Caco-2 (cell line): ENCODE results near the gene CECR2. TPM values are rescaled to one million over a fixed set of nuclear protein-coding genes. Genes with fewer than 3 reads are reported as not detected.

Experiments
- BruUV-seq: library from RNA; stranded (reverse); fragments of 400-500 nt; replicated peaks from 2 replicates; lab custom pipeline; 2021; lab: Mats Ljungman, UMichigan
- CTCF ChIA-PET: fragments of 300-600 bp; sonication (Branson Sonifier 250); formaldehyde crosslinking; loops from one replicate; lab custom pipeline; 2022; ENCODE audit warnings: antibody characterized with exemption; lab: Charles Lee
- POLR2A ChIA-PET: fragments of 300-600 bp; sonication (Branson Sonifier 250); formaldehyde crosslinking; loops from one replicate; lab custom pipeline; 2022; ENCODE audit warnings: antibody characterized with exemption; lab: Charles Lee
- DNase-seq, 2 experiments: peaks; one replicate each; pipeline versions ENCODE4 v3.0.0 to v3.0.0-alpha.2; 2020 to 2022
- H3K27me3 ChIP-seq: replicated peaks from 2 replicates; pipeline ENCODE4 v1.6.0; 2011; ENCODE audit warnings: low read length; ENCODE audit not compliant: control insufficient read depth, insufficient read depth
- H3K36me3 ChIP-seq: 2 replicates; pipeline ENCODE4 v1.5.1; 2011; ENCODE audit warnings: low read length; ENCODE audit not compliant: control insufficient read depth, insufficient read depth
- H3K4me1 ChIP-seq: fragments of 250-450 bp; sonication (Bioruptor Pico); 2 replicates; pipeline ENCODE4 v1.5.1; 2020; ENCODE audit warnings: mild to moderate bottlenecking
- H3K4me3 ChIP-seq: 2 replicates; pipeline ENCODE4 v1.5.1; 2011; ENCODE audit warnings: low read depth, mild to moderate bottlenecking, control low read depth, low read length
- H3K9me3 ChIP-seq: fragments of 250-450 bp; sonication (Bioruptor Pico); 2 replicates; pipeline ENCODE4 v1.5.1; 2020; ENCODE audit warnings: mild to moderate bottlenecking, moderate library complexity
- H3K27ac Mint-ChIP-seq: one replicate; pipeline ENCODE4 v1.8.0; 2022; ENCODE audit warnings: mixed read lengths; ENCODE audit not compliant: unreplicated experiment
- H3K27me3 Mint-ChIP-seq: one replicate; pipeline ENCODE4 v1.8.0; 2022; ENCODE audit warnings: mixed read lengths; ENCODE audit not compliant: insufficient read depth, unreplicated experiment
- H3K36me3 Mint-ChIP-seq: one replicate; pipeline ENCODE4 v1.8.0; 2022; ENCODE audit warnings: mild to moderate bottlenecking, mixed read lengths; ENCODE audit not compliant: insufficient read depth, unreplicated experiment
- H3K4me1 Mint-ChIP-seq: one replicate; pipeline ENCODE4 v1.8.0; 2022; ENCODE audit warnings: low read depth, mixed read lengths; ENCODE audit not compliant: unreplicated experiment
- H3K4me3 Mint-ChIP-seq: one replicate; pipeline ENCODE4 v1.8.0; 2022; ENCODE audit warnings: mild to moderate bottlenecking, moderate library complexity, mixed read lengths; ENCODE audit not compliant: unreplicated experiment
- H3K9me3 Mint-ChIP-seq: one replicate; pipeline ENCODE4 v1.8.0; 2022; ENCODE audit warnings: mixed read lengths; ENCODE audit not compliant: unreplicated experiment
- CTCF ChIP-seq, 2 experiments: fragments of 200-600 bp in 1 of 2; IDR thresholded peaks; 1 replicate in 1 of 2; 2 replicates in 1 of 2; pipeline versions ENCODE4 v1.5.1 to v1.8.0; 2011 to 2022; ENCODE audit warnings: antibody characterized with exemption in 1 of 2, control low read depth in 1 of 2, inconsistent platforms in 1 of 2, low read depth in 1 of 2, low read length in 1 of 2, mild to moderate bottlenecking in 1 of 2, moderate library complexity in 1 of 2; ENCODE audit not compliant: insufficient read depth in 1 of 2, severe bottlenecking in 1 of 2, unreplicated experiment in 1 of 2
- intact Hi-C: fragments of 100-400 bp; cut with micrococcal nuclease; formaldehyde crosslinking; loops from one replicate; pipeline ENCODE4 v1.10.0; 2022; ENCODE audit not compliant: unreplicated experiment
- total RNA-seq: library from RNA; stranded (reverse); gene quantifications from 2 replicates; pipeline ENCODE4 v1.2.3, GENCODE V29; 2022

The CECR2 gene
- total RNA-seq, 1 experiment from 2014 or later = 1.1 TPM

DNA sequence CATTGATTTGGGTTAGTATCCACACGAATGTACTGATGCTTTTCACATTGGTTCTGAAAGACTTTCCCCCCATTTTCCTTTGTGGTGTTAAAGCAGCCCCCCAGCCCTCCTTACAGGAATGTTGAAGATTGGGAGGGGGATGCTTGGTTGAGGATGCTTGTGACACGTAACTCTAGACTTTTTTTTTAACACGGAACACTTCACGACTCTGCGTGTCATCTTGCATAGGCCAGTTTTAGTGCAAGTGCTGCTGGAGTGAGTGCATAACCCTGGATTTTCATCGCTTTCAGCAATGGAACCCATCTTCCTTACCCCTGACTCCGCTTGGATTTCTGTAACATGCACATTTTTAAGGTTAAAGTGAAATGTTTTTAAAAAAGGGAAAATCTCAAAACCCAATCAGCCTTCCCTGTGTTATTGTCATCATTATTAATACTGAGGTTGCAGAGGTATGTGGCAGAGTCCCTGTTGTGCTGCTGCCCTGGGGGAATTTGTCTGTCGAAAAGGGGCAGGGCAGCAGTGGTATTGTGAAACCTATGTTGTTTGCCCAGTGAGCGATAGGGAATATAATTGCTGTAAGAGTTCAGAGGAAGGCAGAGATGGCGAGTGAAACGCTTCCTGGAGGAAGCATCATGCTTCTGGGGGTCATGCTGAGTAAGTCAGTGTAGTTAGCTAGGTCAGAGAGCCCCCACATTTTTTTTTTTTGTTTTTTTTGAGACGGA lies 12.1 kb downstream of the CECR2 start:
- Mint-ChIP-seq H3K4me3 (no peak overlapping the region), H3K9me3 (no peaks in the 10 kb centered on the region), H3K27ac (no peak overlapping the region), H3K36me3 (no peaks in the 10 kb centered on the region), H3K27me3 (no peaks in the 10 kb centered on the region), H3K4me1 (peaks cover 9% of the 10 kb centered on the region)
- H3K36me3 ChIP-seq = no peaks in the 10 kb centered on the region
- no TSS peak for BruUV-seq
- ChIA-PET POLR2A (no interaction called here), CTCF (no interaction called here)
- no peaks in the 10 kb centered on the region for H3K4me1 ChIP-seq
- DNase-seq = peak; percentile 54 to 57
- H3K9me3 ChIP-seq = peaks cover 5% of the 10 kb centered on the region; the same call in 1 of the 2 replicates
- no peak overlapping the region for H3K4me3 ChIP-seq
- intact Hi-C loops = no loop called here
- no peaks in the 10 kb centered on the region for H3K27me3 ChIP-seq
- no peak for TF ChIP-seq CTCF (IDR thresholded peaks at IDR 0.05; ENCODE audit: insufficient read depth in 1 of 2, low read depth in 1 of 2, low read length in 1 of 2, severe bottlenecking in 1 of 2, unreplicated experiment in 1 of 2)

- Mint-ChIP-seq H3K27me3 (no peaks in the 10 kb centered on the region), H3K27ac (no peak overlapping the region), H3K9me3 (no peaks in the 10 kb centered on the region), H3K4me1 (peaks cover 9% of the 10 kb centered on the region), H3K4me3 (no peak overlapping the region), H3K36me3 (no peaks in the 10 kb centered on the region)
- TF ChIP-seq CTCF (IDR thresholded peaks at IDR 0.05; ENCODE audit: insufficient read depth in 1 of 2, low read depth in 1 of 2, low read length in 1 of 2, severe bottlenecking in 1 of 2, unreplicated experiment in 1 of 2) = no peak
- Histone ChIP-seq H3K36me3 (no peaks in the 10 kb centered on the region), H3K27me3 (no peaks in the 10 kb centered on the region), H3K9me3 (peaks cover 5% of the 10 kb centered on the region; the same call in 1 of the 2 replicates), H3K4me3 (no peak overlapping the region), H3K4me1 (no peaks in the 10 kb centered on the region)
- DNase-seq = no peak
- CTCF ChIA-PET = no interaction called here
- POLR2A ChIA-PET = no interaction called here
- no TSS peak for BruUV-seq
- intact Hi-C loops = no loop called here
Measured at GRCh38 chr22:17384612-17385330, 15.5 kb downstream of the CECR2 start.

GRCh38 chr22:17387356-17387755 lies 18.1 kb downstream of the CECR2 start:
- H3K36me3 Mint-ChIP-seq = no peaks in the 10 kb centered on the region
- POLR2A ChIA-PET = no interaction called here
- no peaks in the 10 kb centered on the region for H3K9me3 Mint-ChIP-seq
- no peak for TF ChIP-seq CTCF (IDR thresholded peaks at IDR 0.05; ENCODE audit: insufficient read depth in 1 of 2, low read depth in 1 of 2, low read length in 1 of 2, severe bottlenecking in 1 of 2, unreplicated experiment in 1 of 2)
- Histone ChIP-seq H3K36me3 (no peaks in the 10 kb centered on the region), H3K27me3 (no peaks in the 10 kb centered on the region), H3K9me3 (peaks cover 5% of the 10 kb centered on the region; the same call in 1 of the 2 replicates), H3K4me1 (no peaks in the 10 kb centered on the region), H3K4me3 (no peak overlapping the region)
- BruUV-seq = no TSS peak
- intact Hi-C loops = no loop called here
- H3K4me3 Mint-ChIP-seq = no peak overlapping the region
- DNase-seq = no peak
- CTCF ChIA-PET = no interaction called here
- H3K27me3 Mint-ChIP-seq = no peaks in the 10 kb centered on the region
- no peak overlapping the region for H3K27ac Mint-ChIP-seq
- no peaks in the 10 kb centered on the region for H3K4me1 Mint-ChIP-seq
